Endometrial microvascular endothelial cells (primary cell): ENCODE results near the gene ZNF500. TPM values are rescaled to one million over a fixed set of nuclear protein-coding genes. Genes with fewer than 3 reads are reported as not detected.
"Not testable (repeated sequence)": the region's sequence is repeated elsewhere in the genome, so short reads cannot be mapped to it uniquely, and the experiment has no call there.

ENCODE experiments used
- in situ Hi-C: cut with HindIII; loops from 2 replicates; pipeline ENCODE4 v1.10.0; 2017; ENCODE audit warnings: low sequenced_read_pairs, low pct_unique_long_range_greater_than_20kb; ENCODE audit errors: inconsistent ontology term
- total RNA-seq: library from RNA; depleted of rRNA; stranded (reverse); fragments of >200 nt; gene quantifications from one replicate; pipeline ENCODE4 v1.2.3, GENCODE V29; 2015; ENCODE audit errors: inconsistent ontology term

The ZNF500 gene
- total RNA-seq, 1 donor from 2014 or later, result 13.9 TPM

- in situ Hi-C loops, result no loop called here
Measured at GRCh38 chr16:4749700-4750257, 17.2 kb downstream of the ZNF500 start.

- in situ Hi-C loops, result no loop called here
Measured at GRCh38 chr16:4748682-4749411, 18.1 kb downstream of the ZNF500 start.

DNA sequence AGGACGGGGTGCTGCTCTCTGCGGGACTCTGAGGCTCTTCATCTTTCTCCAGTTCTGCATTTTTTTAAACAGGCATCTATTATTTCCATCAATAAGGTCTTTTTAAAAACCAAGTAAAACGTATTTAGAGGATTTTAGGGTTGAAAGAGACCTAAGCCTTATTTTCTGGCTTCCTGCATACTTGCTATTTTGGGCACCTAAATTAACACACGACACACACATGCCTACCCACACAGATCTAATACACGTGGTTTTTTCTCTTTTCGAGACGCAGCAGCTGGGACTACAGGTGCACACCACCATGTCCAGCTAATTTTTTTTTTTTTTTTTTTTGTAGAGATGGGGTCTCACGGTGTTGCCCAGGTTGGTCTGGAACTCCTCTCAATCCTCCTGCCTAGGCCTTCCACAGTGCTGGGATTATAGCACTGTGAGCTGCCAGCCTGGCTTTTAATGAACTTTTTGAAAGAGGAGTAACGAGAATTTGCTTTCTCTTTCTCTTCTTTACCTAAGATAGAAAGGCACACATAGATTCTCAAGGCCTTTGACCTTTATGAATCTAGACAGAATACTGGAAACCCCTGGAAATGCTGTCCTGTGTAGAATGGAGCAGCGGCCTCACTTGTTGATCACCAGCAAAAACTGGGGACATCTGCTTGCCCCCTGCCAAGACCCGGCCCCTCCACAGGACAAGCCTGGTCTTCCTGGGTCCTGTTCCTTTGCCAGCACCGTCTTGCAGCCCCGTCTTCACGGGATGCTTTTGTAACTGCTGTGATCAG, 18.9 kb downstream of the ZNF500 start:
- in situ Hi-C loops, result no loop called here

DNA sequence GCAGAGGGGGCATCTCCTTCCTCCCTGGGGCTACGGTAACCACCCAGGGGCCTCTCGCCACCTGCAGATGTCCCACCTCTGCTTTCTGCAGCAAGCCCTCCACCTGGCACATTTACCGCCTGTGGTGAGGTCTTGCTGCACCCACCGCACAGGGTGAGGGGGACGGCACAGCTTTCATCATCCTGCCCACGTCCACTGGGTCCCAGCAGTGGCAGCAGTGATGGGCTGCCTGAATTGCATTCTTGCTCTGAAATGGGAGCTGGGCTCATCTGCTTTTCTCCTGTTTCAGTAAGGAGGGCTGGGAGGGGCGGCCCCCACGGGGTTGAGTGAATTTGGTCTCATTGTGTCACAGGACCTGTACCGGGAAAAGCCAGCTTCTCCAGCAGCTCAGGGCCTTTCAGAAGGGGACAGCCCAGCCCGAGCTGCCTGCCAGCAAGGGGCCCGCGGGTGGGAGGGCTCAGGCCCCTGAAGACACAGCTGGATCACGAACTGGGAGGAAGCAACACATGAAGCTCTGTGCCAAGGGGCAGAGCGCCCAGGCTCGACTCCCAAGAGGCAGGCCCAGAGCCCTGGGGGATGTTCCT, 19.9 kb downstream of the ZNF500 start:
- in situ Hi-C loops, result no loop called here

GRCh38 chr16:4746215-4746614, 20.7 kb downstream of the ZNF500 start:
- in situ Hi-C loops, result no loop called here

DNA sequence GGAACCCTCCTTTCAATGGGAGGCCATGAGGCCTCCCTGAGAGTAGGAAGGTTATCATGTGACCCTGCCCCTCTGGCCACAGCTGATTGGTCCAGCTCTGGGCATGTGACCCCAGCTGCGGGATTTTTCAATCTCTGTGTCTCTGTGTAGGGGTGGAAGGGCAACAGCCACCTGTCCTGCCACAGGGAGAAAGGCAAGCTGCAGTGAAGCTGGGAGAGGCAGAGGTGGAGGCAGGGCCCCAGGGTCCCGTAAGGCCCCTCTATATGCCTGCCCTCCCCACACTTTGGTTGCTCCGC, 21.7 kb downstream of the ZNF500 start:
- in situ Hi-C loops, result no loop called here

DNA sequence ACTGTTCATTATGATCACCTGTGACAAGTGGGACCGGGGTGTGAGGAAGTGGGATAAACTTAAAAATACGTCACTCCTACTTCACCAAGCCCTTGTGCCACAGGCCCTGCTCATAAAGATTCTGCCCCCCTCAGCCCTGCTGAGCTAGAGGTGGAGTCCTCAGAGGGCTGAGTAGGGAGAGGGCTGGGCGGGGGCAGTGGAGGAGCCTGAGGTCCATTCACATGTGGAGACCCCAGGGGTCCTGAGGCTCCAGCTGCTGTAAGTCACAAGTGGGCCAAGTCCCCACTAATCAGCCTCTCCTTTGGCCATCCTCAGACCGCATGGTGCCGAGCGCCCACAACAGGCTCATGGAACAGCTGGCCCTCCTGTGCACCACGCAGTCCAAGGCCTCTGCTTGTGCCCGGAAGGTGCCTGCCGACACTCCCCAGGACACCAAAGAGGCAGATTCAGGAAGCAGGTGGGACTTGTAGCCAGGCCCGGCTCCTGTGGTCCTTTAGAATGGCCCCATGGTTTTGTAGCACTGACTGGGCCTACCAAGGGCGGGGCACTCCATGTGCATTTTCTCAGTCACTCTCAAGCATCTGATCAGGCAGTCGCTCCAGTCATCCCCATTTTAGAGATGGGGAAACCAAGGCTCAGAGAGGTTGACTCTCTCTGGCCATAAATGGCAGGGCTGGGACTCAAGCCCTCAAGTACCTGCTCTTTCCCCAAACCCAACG, 22.2 kb downstream of the ZNF500 start:
- in situ Hi-C loops, result no loop called here

GRCh38 chr16:4743226-4743878, 23.6 kb downstream of the ZNF500 start:
- in situ Hi-C loops, result no loop called here

DNA sequence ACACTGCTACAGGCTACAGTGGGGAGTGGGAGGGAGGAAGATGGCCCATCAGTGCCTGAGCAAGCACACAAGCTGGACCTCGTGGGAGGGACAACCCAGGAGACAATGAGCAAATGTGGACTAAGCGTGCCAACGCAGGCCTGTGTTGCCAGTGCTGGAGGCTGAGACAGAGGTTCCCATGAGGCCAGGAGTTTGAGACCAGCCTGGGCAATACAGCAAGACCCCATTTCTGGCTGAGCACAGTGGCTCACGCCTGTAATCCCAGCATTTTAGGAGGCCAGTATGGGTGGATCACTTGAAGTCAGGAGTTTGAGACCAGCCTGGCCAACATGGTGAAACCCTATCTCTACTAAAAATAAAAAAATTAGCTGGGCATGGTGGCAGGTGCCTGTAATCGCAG, 28.6 kb downstream of the ZNF500 start:
- in situ Hi-C loops, result not testable (repeated sequence)

GRCh38 chr16:4737545-4737944, 29.4 kb downstream of the ZNF500 start:
- in situ Hi-C loops, result no loop called here

DNA sequence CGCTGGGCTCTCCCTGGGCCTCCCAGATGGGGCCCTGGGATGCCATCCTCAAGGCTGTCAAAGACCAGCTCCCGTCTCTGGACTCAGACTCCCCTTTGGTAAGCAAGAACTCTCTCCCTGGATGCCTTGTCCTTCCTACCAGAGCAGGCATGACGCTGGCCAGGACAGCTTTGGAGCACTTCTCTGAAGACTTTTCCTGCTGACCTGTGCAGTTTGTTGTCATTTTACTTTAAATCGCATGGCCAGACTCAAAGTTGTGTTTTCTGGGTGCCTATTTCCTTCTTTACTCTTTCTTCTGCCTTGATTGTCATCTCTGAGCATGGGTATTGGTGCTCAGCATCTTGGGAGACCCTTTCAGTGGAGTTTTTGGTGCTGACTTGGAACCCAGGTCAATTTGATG, 30.4 kb downstream of the ZNF500 start:
- in situ Hi-C loops, result no loop called here

GRCh38 chr16:4734730-4735535, 32.0 kb downstream of the ZNF500 start:
- in situ Hi-C loops, result no loop called here

DNA sequence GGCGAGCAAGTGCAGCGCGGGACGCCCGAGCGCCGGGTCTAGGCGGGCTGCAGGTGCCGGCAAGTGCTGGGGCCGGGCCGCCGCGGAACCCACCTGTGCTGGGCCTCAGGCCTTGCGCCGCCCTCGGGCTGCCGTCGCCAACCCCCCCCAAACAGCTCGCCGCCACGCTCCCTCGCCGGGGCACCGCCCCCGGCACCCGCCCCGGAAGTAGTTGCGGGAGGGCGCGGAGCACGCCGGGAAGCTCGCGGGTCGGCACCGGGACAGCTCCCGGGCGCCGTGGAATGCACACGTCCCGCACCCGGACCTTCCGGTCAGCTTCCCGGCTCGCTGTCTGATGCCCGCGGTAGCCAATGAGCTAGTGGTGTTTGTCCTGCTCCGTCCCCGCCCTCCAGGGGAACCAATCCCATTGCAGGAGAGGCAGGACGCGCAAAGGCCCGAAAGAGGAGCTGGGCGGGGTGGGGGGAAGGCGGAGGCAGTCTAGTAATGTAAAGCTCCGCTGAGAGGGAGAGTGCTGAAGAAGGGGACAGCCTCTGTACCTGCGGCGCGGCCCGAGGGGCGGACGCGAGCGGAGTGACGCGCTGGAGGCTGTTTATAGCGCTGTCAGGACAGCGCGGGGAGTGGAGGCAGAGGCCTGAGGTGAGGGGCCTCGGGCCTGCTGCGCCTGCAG, 32.8 kb downstream of the ZNF500 start, which contains the start of the genes ANKS3 and DNAAF8:
Gene ANKS3, minus strand, starts transcription at position 209 of the 667 bp plus-strand sequence. CDS start 4,122 bp downstream, outside the sequence.
Gene DNAAF8, plus strand, starts transcription at position 475 of the 667 bp plus-strand sequence. CDS start 1,978 bp downstream, outside the sequence.
- in situ Hi-C loops, result no loop called here

DNA sequence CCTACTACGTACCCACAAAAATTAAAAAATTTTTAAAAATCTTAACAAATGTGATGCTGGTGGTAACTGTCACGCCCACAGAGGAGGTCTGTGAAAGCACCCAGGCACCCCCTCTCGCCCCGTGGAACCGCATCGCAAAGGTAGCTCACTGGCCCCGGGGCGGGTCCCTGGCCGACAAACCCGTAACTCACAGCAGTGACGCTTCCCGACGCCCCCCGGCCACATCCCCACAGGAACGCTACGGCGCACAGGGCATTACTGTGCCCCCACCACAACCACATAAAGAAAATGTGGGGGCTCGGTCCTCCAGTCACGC, 33.3 kb downstream of the ZNF500 start:
- in situ Hi-C loops, result no loop called here

DNA sequence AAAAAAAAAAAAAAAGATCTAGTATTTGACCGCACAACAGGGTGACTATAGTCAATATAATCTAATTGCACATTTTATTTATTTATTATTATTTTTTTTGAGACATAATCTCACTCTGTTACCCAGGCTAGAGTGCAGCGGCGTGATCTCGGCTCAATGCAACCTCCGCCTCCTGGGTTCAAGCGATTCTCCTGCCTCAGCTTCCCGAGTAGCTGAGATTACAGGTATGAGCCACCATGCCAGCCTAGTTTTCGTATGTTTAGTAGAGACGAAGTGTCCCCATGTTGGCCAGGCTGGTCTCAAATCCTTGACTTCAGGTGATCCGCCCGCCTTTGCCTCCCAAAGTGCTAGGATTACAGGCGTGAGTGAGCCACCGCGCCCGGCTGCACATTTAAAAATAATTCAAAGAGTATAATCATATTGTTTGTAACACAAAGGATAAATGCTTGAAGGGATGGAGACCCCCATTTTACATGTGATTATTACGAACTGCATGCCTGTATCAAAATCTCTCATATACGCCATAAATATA, 33.7 kb downstream of the ZNF500 start:
- in situ Hi-C loops, result no loop called here

DNA sequence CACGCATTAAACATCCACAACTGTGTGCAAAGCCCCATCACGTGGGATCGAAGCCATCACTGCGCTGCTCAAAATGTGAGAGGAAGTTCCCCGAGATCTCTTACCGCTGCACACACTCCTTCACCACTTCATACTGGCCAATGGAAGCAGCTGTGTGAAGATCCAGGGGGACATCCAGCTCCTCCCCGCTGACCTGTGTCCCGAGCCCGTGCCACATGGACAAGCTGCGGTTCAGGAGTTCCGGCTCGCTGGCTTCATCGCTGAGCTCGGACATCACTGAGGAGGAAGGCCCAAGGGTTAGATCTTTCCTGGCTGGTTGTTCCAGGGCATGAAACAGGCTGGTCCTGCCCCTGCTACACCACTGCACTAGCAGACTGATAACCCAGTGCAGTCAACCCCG, 37.1 kb downstream of the ZNF500 start:
- in situ Hi-C loops, result no loop called here

DNA sequence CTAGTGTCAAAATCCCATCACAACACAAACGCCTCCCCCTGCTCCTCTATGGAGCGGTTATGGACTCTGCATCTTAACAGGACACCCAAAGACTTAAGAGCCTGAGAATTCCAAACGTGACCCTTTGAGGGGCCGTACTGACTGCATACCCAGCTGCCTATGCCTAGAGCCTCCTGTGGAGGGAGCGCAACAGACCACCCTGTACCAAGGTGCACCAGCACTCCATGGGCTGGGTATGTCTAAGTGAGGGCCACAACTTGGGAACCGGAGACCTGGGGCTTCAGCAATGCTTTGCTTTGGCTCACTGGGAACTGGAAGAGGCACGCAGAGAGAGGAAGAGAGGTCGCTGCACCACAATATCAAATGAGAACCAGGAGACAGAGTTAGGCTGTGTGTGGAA, 38.3 kb downstream of the ZNF500 start:
- in situ Hi-C loops, result no loop called here
